HG03103 (cell line): ENCODE data around the gene SEMA4C.
"Not testable (repeated sequence)": the region's sequence is repeated elsewhere in the genome, so short reads cannot be mapped to it uniquely, and the experiment has no call there.

Source experiments
- ATAC-seq: cut with Tn5 transposase; IDR thresholded peaks from one replicate; pipeline ENCODE4 v1.9.1; 2021; ENCODE audit warnings: low read depth; ENCODE audit not compliant: unreplicated experiment

The SEMA4C gene

GRCh38 chr2:96898641-96899412 is 28.9 kb upstream of the SEMA4C start:
- no peak for ATAC-seq

GRCh38 chr2:96898135-96898505 is 28.2 kb upstream of the SEMA4C start:
- no peak for ATAC-seq

- ATAC-seq, result no peak
Observed at GRCh38 chr2:96897491-96898134, 27.7 kb upstream of the SEMA4C start.

GRCh38 chr2:96895746-96896651 is 26.1 kb upstream of the SEMA4C start:
- no peak for ATAC-seq

DNA sequence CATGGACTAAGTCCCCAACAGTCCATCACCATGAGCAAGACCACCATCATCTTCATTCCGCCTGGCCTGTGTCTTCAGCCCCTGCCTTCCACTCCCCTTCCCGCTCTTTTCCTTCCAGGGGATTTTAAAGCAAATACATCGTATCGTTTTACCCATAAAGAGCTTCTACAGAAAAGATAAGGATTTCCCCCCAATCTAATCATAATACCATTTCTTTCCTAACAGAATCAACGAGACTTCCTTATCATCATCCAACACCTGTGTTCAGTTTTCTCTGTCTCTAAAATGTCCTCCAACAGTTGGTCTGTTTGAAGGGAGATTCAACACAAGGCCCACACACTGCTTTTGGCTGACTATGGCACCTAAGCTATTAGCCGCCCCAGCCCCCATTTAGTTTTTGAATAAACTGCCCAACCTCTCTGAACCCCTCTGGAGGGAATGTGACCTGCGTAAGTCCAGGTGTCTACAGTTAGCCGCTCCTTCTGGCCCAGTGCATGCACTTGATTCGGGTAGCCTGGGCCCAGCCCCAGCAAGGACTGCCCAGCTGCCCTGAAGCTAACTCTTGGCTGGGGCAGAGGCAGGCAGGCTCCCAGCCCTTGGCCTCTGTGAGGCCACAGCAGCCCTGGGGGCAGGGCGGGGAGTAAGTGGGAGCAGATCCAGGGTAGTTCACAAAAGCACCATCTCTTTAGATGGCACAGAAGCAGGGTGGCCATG is 25.3 kb upstream of the SEMA4C start:
- ATAC-seq, result no peak

GRCh38 chr2:96894151-96894531 is 24.3 kb upstream of the SEMA4C start:
- no peak for ATAC-seq

- ATAC-seq, result no peak
Observed at GRCh38 chr2:96893289-96894150, 23.6 kb upstream of the SEMA4C start.

DNA sequence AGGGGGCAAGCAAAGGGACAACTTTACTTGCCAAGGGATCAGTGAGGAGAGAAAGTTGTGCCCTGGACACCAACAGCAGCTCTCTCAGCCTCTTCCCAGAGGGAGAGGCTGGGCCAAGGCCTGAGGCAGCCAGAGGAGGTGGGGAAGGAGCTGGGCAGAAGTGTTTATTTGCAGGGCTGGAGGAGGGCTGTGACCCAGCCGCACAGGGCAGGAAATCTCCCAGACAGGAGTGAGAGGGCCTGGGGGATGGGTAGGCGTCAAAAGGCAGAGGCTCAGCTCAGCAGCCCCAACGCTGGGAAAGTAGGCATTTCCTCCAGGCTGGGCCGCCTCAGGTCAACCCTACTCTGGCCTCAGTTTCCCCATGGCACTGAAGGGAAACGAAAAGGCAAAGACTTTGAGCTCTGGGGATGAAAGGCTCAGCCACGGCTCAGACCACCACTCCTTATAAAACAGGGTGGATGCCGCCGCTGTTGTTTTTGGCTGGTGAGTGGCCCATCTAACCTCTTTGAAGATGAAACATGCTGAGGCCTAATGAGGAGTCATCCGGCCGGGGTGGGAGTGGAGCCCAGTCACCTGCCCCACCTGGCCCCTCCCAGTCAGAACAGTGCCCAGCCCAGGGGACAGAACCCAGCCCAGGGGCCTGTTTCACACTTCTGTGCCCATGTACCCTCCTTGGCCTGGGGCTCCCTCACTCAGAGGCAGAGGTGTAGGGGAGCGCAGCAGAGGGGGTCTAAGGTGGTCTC is 21.9 kb upstream of the SEMA4C start:
- no peak for ATAC-seq

GRCh38 chr2:96890726-96891385 is 21.0 kb upstream of the SEMA4C start:
- no peak for ATAC-seq

- ATAC-seq, result no peak
Observed at GRCh38 chr2:96890252-96890651, 20.4 kb upstream of the SEMA4C start.

DNA sequence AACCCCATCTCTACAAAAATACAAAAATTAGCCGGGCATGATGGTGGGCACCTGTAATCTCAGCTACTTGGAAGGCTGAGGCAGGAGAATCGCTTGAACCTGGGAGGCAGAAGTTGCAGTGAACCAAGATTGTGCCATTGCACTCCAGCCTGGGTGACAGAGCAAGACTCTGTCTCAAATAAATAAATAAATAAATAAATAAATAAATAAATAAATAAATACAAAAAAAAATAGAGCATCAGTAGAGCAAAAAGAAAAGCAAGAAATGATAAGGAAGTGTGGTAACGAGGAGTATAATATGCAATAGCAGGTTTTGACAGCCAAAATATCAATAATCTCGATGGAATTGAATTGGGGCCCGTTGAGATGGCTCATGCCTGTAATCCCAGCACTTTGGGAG is 19.6 kb upstream of the SEMA4C start:
- not testable (repeated sequence) for ATAC-seq

DNA sequence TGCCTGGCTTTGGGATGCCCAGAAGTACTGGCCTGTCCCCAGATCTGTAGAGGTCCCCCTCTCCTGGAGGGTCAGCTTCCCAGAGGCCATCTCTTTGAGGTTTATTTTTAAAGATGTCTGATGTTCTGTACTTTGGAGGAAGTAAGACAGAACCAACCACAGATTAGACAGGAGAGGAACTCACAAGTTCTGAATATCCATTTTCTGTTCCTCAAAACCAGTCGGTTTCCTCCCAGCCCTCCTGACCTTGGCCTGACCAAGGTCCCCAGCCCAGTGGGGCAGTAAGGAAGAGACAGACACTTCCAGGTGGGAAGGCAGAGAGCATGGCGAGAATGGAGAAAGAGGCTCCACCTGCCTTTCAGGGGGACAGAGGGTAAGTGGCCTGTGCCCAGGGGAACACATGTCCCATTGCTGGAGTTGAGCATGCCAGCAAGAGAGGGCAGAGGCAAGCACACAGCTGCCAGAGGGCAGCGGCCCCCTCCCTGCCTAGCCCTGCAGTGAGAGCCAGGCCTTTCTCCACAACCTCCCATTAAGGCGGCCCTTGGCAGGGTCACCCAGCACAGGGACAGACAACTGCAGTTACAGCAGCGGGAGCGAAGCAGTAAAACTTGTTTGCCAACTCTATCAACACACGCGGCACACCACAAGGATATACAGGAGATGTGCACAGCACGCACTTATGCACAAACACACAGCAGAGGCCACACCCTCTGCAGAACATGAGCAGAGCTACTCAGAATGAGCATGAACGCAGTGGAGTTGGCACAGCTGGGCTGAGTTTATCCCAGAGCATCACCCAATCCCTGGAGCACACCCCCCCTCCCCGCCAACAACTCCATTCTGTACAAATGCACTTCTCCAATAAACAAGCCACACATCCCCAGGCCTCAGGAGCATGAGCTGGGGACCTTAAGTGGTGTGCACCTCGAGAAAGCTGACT is 18.5 kb upstream of the SEMA4C start:
- ATAC-seq, result no peak

- no peak for ATAC-seq
Observed at GRCh38 chr2:96887493-96888012, 17.7 kb upstream of the SEMA4C start.

- no peak for ATAC-seq
Observed at GRCh38 chr2:96885432-96886347, 15.8 kb upstream of the SEMA4C start.

GRCh38 chr2:96884299-96885094 is 14.6 kb upstream of the SEMA4C start:
- no peak for ATAC-seq
